ENCODE results near the gene GULP1. TPM values are rescaled to one million over a fixed set of nuclear protein-coding genes. Genes with fewer than 3 reads are reported as not detected.

GULP1 gene
- total RNA-seq, 1 experiment from 2014 or later = 75.1 TPM

DNA sequence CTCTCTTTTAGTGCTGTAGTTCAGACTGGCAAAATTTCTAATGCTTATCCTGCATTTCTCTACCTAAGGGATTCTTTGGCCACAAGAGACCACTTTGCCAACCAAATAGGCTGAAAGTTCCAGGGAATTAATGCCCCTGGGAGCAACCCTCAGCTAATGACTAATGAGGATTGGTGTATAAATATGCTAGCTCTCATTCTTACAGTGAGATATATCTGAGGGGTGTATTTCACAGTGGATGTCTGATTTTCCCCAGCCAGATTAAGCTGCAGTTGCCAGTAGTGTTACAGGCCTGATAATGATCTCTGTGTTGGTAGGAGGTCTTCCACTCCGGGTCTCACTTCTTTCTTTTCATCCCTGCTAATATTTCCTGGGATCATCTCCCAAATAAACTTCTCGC is 90.4 kb downstream of the GULP1 start (continued):
- TF ChIP-seq MXD4 (CRISPR knock-in tag; IDR thresholded peaks at IDR 0.05; ENCODE audit: borderline replicate concordance) (no peak), HMGA2 (CRISPR knock-in tag; IDR thresholded peaks at IDR 0.05) (no peak)

DNA sequence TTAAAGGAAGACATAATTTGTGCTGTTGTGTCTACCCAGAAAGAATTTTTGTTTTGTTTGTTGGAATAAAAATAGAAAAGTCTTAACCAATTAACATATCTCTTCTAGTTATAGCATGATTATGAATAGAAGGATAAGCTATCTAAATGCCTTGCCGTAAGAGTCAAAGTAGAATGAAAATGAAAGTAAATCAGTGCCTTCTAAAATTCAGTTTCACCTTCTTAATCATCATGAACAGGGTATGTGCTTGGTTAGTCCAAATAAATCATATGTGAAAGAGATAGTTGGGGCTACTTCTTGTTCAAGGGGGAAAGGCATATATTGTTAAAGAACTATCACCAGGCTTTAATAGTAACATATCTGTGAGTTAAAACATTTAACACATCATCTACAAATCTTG is 91.5 kb downstream of the GULP1 start:
- H3K4me1 Mint-ChIP-seq = peaks cover 16% of the 10 kb centered on the region
- H3K27me3 Mint-ChIP-seq (ENCODE audit: low read depth) = peaks cover 7% of the 10 kb centered on the region
- peaks cover 36% of the 10 kb centered on the region for H3K9me3 Mint-ChIP-seq
- ATAC-seq (no peak), DNase-seq (ENCODE audit: low spot score) (no peak)
- H3K4me3 Mint-ChIP-seq = no peak overlapping the region
- no peak overlapping the region for H3K27ac Mint-ChIP-seq
- peaks cover 42% of the 10 kb centered on the region for H3K36me3 Mint-ChIP-seq
- ChIA-PET POLR2A (no interaction called here), CTCF (no interaction called here)
- TF ChIP-seq JUN (CRISPR knock-in tag; IDR thresholded peaks at IDR 0.05) (no peak), GABPB1 (CRISPR knock-in tag; IDR thresholded peaks at IDR 0.05) (no peak), ZNF423 (CRISPR knock-in tag; IDR thresholded peaks at IDR 0.05) (no peak), ATF1 (CRISPR knock-in tag; IDR thresholded peaks at IDR 0.05) (no peak), NFYB (CRISPR knock-in tag; conservative IDR thresholded peaks at IDR 0.05; ENCODE audit: low read depth) (no peak), ZSCAN18 (CRISPR knock-in tag; IDR thresholded peaks at IDR 0.05) (no peak), FOXP4 (CRISPR knock-in tag; IDR thresholded peaks at IDR 0.05) (no peak), IRF2 (CRISPR knock-in tag; IDR thresholded peaks at IDR 0.05; ENCODE audit: borderline replicate concordance, low read depth) (no peak), ZNF263 (CRISPR knock-in tag; IDR thresholded peaks at IDR 0.05; ENCODE audit: low read depth) (no peak), E2F5 (CRISPR knock-in tag; IDR thresholded peaks at IDR 0.05) (no peak), OVOL2 (CRISPR knock-in tag; IDR thresholded peaks at IDR 0.05; ENCODE audit: borderline replicate concordance) (no peak)

- ATAC-seq = no peak
- H3K4me3 Mint-ChIP-seq = no peak overlapping the region
- peaks cover 9% of the 10 kb centered on the region; the same call in 1 of the 2 replicates for H3K4me1 Mint-ChIP-seq
- no peak overlapping the region for H3K27ac Mint-ChIP-seq
- peaks cover 47% of the 10 kb centered on the region for H3K9me3 Mint-ChIP-seq
- ChIA-PET CTCF (no interaction called here), POLR2A (no interaction called here)
- DNase-seq (ENCODE audit: low spot score) = no peak
- H3K36me3 Mint-ChIP-seq = peaks cover 53% of the 10 kb centered on the region
- H3K27me3 Mint-ChIP-seq (ENCODE audit: low read depth) = peaks cover 7% of the 10 kb centered on the region
- TF ChIP-seq ERG (CRISPR knock-in tag; IDR thresholded peaks at IDR 0.05) = no peak
- no peak for TF ChIP-seq NFYB (CRISPR knock-in tag; conservative IDR thresholded peaks at IDR 0.05; ENCODE audit: low read depth)
- no peak for TF ChIP-seq SP1 (CRISPR knock-in tag; conservative IDR thresholded peaks at IDR 0.05)
- no peak for TF ChIP-seq MYBL2 (CRISPR knock-in tag; IDR thresholded peaks at IDR 0.05)
- TF ChIP-seq ZSCAN18 (CRISPR knock-in tag; IDR thresholded peaks at IDR 0.05) = no peak
- TF ChIP-seq, protein P1, sequence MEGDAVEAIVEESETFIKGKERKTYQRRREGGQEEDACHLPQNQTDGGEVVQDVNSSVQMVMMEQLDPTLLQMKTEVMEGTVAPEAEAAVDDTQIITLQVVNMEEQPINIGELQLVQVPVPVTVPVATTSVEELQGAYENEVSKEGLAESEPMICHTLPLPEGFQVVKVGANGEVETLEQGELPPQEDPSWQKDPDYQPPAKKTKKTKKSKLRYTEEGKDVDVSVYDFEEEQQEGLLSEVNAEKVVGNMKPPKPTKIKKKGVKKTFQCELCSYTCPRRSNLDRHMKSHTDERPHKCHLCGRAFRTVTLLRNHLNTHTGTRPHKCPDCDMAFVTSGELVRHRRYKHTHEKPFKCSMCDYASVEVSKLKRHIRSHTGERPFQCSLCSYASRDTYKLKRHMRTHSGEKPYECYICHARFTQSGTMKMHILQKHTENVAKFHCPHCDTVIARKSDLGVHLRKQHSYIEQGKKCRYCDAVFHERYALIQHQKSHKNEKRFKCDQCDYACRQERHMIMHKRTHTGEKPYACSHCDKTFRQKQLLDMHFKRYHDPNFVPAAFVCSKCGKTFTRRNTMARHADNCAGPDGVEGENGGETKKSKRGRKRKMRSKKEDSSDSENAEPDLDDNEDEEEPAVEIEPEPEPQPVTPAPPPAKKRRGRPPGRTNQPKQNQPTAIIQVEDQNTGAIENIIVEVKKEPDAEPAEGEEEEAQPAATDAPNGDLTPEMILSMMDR (IDR thresholded peaks at IDR 0.05) = no peak
- TF ChIP-seq, protein P2, sequence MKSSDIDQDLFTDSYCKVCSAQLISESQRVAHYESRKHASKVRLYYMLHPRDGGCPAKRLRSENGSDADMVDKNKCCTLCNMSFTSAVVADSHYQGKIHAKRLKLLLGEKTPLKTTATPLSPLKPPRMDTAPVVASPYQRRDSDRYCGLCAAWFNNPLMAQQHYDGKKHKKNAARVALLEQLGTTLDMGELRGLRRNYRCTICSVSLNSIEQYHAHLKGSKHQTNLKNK (CRISPR knock-in tag; IDR thresholded peaks at IDR 0.05) = no peak
- no peak for TF ChIP-seq ATF6 (CRISPR knock-in tag; IDR thresholded peaks at IDR 0.05)
- TF ChIP-seq GRHL2 (CRISPR knock-in tag; IDR thresholded peaks at IDR 0.05; ENCODE audit: insufficient replicate concordance, severe bottlenecking) = no peak
- TF ChIP-seq ATF1 (CRISPR knock-in tag; IDR thresholded peaks at IDR 0.05) = no peak
- no peak for TF ChIP-seq E2F4 (CRISPR knock-in tag; IDR thresholded peaks at IDR 0.05; ENCODE audit: borderline replicate concordance, low read depth)
Observed at GRCh38 chr2:188385857-188386256, 94.2 kb downstream of the GULP1 start.

Data from WTC11 (cell line).